NCI-H510A (cell line): Measurements from ENCODE around the gene RNF144A.
"Not testable (repeated sequence)": the region's sequence is repeated elsewhere in the genome, so short reads cannot be mapped to it uniquely, and the experiment has no call there.

Source experiments
- DNase-seq: peaks from one replicate; lab custom pipeline; 2025; lab: John Stamatoyannopoulos, UW

Gene RNF144A

GRCh38 chr2:6917071-6917760 is at the start of gene RNF144A:
TSS of gene RNF144A (plus strand) at chr2:6917412. CDS start at chr2:6996927, 79,515 bp downstream.
- peak; percentile 29 for DNase-seq

GRCh38 chr2:6872394-6872793 is 44.8 kb upstream of the RNF144A start:
- DNase-seq = no peak

- DNase-seq = no peak
Observed at GRCh38 chr2:6874032-6874431, 43.2 kb upstream of the RNF144A start.

GRCh38 chr2:6876309-6876708 is 40.9 kb upstream of the RNF144A start:
- no peak for DNase-seq

GRCh38 chr2:6877402-6878304 is 39.6 kb upstream of the RNF144A start, which contains the start of gene RSAD2:
TSS of gene RSAD2 (plus strand) at chr2:6877777. CDS start at chr2:6877801, 24 bp downstream.
- DNase-seq = peak; percentile 37

GRCh38 chr2:6878549-6878948 is 38.7 kb upstream of the RNF144A start:
- DNase-seq = no peak

- no peak for DNase-seq
Observed at GRCh38 chr2:6879011-6879410, 38.2 kb upstream of the RNF144A start.

- no peak for DNase-seq
Observed at GRCh38 chr2:6880200-6880733, 36.9 kb upstream of the RNF144A start.

- no peak for DNase-seq
Observed at GRCh38 chr2:6881046-6881445, 36.2 kb upstream of the RNF144A start.

GRCh38 chr2:6881516-6881915 is 35.7 kb upstream of the RNF144A start:
- no peak for DNase-seq

GRCh38 chr2:6883448-6884122 is 33.6 kb upstream of the RNF144A start:
- DNase-seq = no peak

- no peak for DNase-seq
Observed at GRCh38 chr2:6885551-6885950, 31.7 kb upstream of the RNF144A start.

- DNase-seq = no peak
Observed at GRCh38 chr2:6885968-6886367, 31.2 kb upstream of the RNF144A start.

- no peak for DNase-seq
Observed at GRCh38 chr2:6887751-6888192, 29.4 kb upstream of the RNF144A start.

- DNase-seq = no peak
Observed at GRCh38 chr2:6888724-6889123, 28.5 kb upstream of the RNF144A start.

GRCh38 chr2:6893876-6894482 is 23.2 kb upstream of the RNF144A start:
- DNase-seq = no peak

- DNase-seq = no peak
Observed at GRCh38 chr2:6896930-6897759, 20.1 kb upstream of the RNF144A start.

GRCh38 chr2:6902581-6902980 is 14.6 kb upstream of the RNF144A start:
- not testable (repeated sequence) for DNase-seq

- DNase-seq = no peak
Observed at GRCh38 chr2:6905668-6906067, 11.5 kb upstream of the RNF144A start.

- no peak for DNase-seq
Observed at GRCh38 chr2:6906165-6906741, 11.0 kb upstream of the RNF144A start.
